ENCODE results near the gene ETV4.

The ETV4 gene

GRCh38 chr17:43572368-43572980 lies 26.3 kb upstream of the ETV4 start:
- no peak for DNase-seq

- DNase-seq, result no peak
Observed at GRCh38 chr17:43570518-43570928, 24.4 kb upstream of the ETV4 start.

- no peak for DNase-seq
Observed at GRCh38 chr17:43568506-43569082, 22.5 kb upstream of the ETV4 start.

- no peak for DNase-seq
Observed at GRCh38 chr17:43563600-43564594, 17.8 kb upstream of the ETV4 start.

- DNase-seq, result no peak
Observed at GRCh38 chr17:43562679-43563599, 16.8 kb upstream of the ETV4 start.

GRCh38 chr17:43560461-43561427 lies 14.6 kb upstream of the ETV4 start:
- DNase-seq, result no peak

GRCh38 chr17:43559161-43559816 lies 13.1 kb upstream of the ETV4 start:
- DNase-seq, result no peak

- DNase-seq, result no peak
Observed at GRCh38 chr17:43558805-43559160, 12.6 kb upstream of the ETV4 start.

- DNase-seq, result no peak
Observed at GRCh38 chr17:43556292-43556691, 10.2 kb upstream of the ETV4 start.

GRCh38 chr17:43554857-43555256 lies 8.7 kb upstream of the ETV4 start:
- DNase-seq, result no peak

- DNase-seq, result no peak
Observed at GRCh38 chr17:43553573-43553972, 7.4 kb upstream of the ETV4 start.

GRCh38 chr17:43552229-43552837 lies 6.2 kb upstream of the ETV4 start:
- DNase-seq, result no peak

- DNase-seq, result no peak
Observed at GRCh38 chr17:43550754-43551153, 4.6 kb upstream of the ETV4 start.

GRCh38 chr17:43549496-43549895 lies 3.4 kb upstream of the ETV4 start:
- no peak for DNase-seq

- DNase-seq, result no peak
Observed at GRCh38 chr17:43548689-43549379, 2.7 kb upstream of the ETV4 start.

GRCh38 chr17:43547659-43548256 lies 1.6 kb upstream of the ETV4 start:
- no peak for DNase-seq

GRCh38 chr17:43547189-43547550 lies 1.0 kb upstream of the ETV4 start:
- DNase-seq, result no peak

- no peak for DNase-seq
Observed at GRCh38 chr17:43545383-43545632, 832 bp downstream of the ETV4 start.

- no peak for DNase-seq
Observed at GRCh38 chr17:43543771-43544575, 2.2 kb downstream of the ETV4 start.

Measured in DMS153 (cell line).